Liver (tissue), 9 donors: ENCODE results near the gene NSUN3. TPM values are rescaled to one million over a fixed set of nuclear protein-coding genes. Genes with fewer than 3 reads are reported as not detected.

Source experiments
- DNase-seq: peaks from one replicate; pipeline ENCODE4 v3.0.0-alpha.2; 2017; ENCODE audit warnings: low spot score
- H3K27ac ChIP-seq, 2 donors: one replicate each; pipeline ENCODE4 v1.7.0; 2013; ENCODE audit warnings: inconsistent platforms in 2 of 2, low read length in 2 of 2, control low read depth in 1 of 2, low read depth in 1 of 2, mild to moderate bottlenecking in 1 of 2
- H3K27me3 ChIP-seq, 4 donors: one replicate each; pipeline versions ENCODE4 v1.6.1 to v1.7.0; 2013; ENCODE audit warnings: low read length in 3 of 4, inconsistent platforms in 1 of 4, mild to moderate bottlenecking in 1 of 4, moderate library complexity in 1 of 4; ENCODE audit not compliant: control insufficient read depth in 4 of 4, insufficient read depth in 4 of 4
- H3K36me3 ChIP-seq, 4 donors: one replicate each; pipeline versions ENCODE4 v1.6.1 to v1.7.0; 2013; ENCODE audit warnings: low read length in 3 of 4, mild to moderate bottlenecking in 3 of 4, low read depth in 1 of 4, moderate library complexity in 1 of 4; ENCODE audit not compliant: control insufficient read depth in 4 of 4, insufficient read depth in 3 of 4
- H3K4me1 ChIP-seq, 4 donors: one replicate each; pipeline versions ENCODE4 v1.6.1 to v1.7.0; 2013; ENCODE audit warnings: low read length in 3 of 4, mild to moderate bottlenecking in 3 of 4, moderate library complexity in 1 of 4; ENCODE audit not compliant: control insufficient read depth in 4 of 4, insufficient read depth in 4 of 4
- H3K4me3 ChIP-seq, 3 donors: one replicate each; pipeline versions ENCODE4 v1.6.1 to v1.7.0; 2013; ENCODE audit warnings: low read length in 3 of 3, control low read depth in 1 of 3, low read depth in 1 of 3, mild to moderate bottlenecking in 1 of 3
- H3K9ac ChIP-seq, 2 donors: one replicate each; pipeline ENCODE4 v1.7.0; 2013; ENCODE audit warnings: low read length in 2 of 2, mild to moderate bottlenecking in 2 of 2, moderate library complexity in 2 of 2, control low read depth in 1 of 2, low read depth in 1 of 2
- H3K9me3 ChIP-seq, 4 donors: one replicate each; pipeline versions ENCODE4 v1.6.1 to v1.7.0; 2013; ENCODE audit warnings: low read length in 3 of 4; ENCODE audit not compliant: control insufficient read depth in 4 of 4
- ATF3 ChIP-seq: IDR thresholded peaks from 2 replicates; pipeline ENCODE4 v1.6.1; 2016; ENCODE audit warnings: antibody characterized with exemption
- CTCF ChIP-seq: fragments of 150-350 bp; IDR thresholded peaks from 2 replicates; pipeline ENCODE4 v1.5.1; 2017; ENCODE audit warnings: improper control_type of control experiment, low read depth, low read length; ENCODE audit not compliant: missing input control
- EGR1 ChIP-seq, 2 donors: IDR thresholded peaks; 2 replicates each; pipeline ENCODE4 v1.6.1; 2016 to 2018; ENCODE audit warnings: antibody characterized with exemption in 2 of 2, low read depth in 2 of 2
- FOXA1 ChIP-seq: IDR thresholded peaks from 2 replicates; pipeline ENCODE4 v1.6.1; 2016; ENCODE audit warnings: antibody characterized with exemption
- FOXA2 ChIP-seq: IDR thresholded peaks from 2 replicates; pipeline ENCODE4 v1.6.1; 2016; ENCODE audit warnings: antibody characterized with exemption
- GABPA ChIP-seq, 2 donors: IDR thresholded peaks in 1 of 2; conservative IDR thresholded peaks in 1 of 2; 2 replicates each; pipeline ENCODE4 v1.6.1; 2016; ENCODE audit warnings: antibody characterized with exemption in 2 of 2, mild to moderate bottlenecking in 1 of 2, moderate library complexity in 1 of 2
- HNF4A ChIP-seq, 2 donors: conservative IDR thresholded peaks; 2 replicates each; pipeline ENCODE4 v1.6.1; 2016; ENCODE audit warnings: antibody characterized with exemption in 2 of 2, mild to moderate bottlenecking in 2 of 2
- HNF4G ChIP-seq: IDR thresholded peaks from 2 replicates; pipeline ENCODE4 v1.6.1; 2016; ENCODE audit warnings: antibody characterized with exemption
- JUND ChIP-seq, 2 donors: IDR thresholded peaks; 2 replicates each; pipeline ENCODE4 v1.6.1; 2016; ENCODE audit warnings: antibody characterized with exemption in 2 of 2
- NR2F2 ChIP-seq: IDR thresholded peaks from 2 replicates; pipeline ENCODE4 v1.6.1; 2016; ENCODE audit warnings: antibody characterized with exemption
- RAD21 ChIP-seq, 2 donors: IDR thresholded peaks; 2 replicates each; pipeline ENCODE4 v1.6.1; 2016; ENCODE audit warnings: antibody characterized with exemption in 2 of 2, mild to moderate bottlenecking in 2 of 2
- RXRA ChIP-seq, 2 donors: IDR thresholded peaks; 2 replicates each; pipeline ENCODE4 v1.6.1; 2017 to 2018; ENCODE audit warnings: antibody characterized with exemption in 2 of 2, mild to moderate bottlenecking in 1 of 2
- SP1 ChIP-seq: IDR thresholded peaks from 2 replicates; pipeline ENCODE4 v1.6.1; 2018; ENCODE audit warnings: antibody characterized with exemption, mild to moderate bottlenecking
- TAF1 ChIP-seq: conservative IDR thresholded peaks from 2 replicates; pipeline ENCODE4 v1.6.1; 2016; ENCODE audit warnings: antibody characterized with exemption, mild to moderate bottlenecking
- YY1 ChIP-seq: IDR thresholded peaks from 2 replicates; pipeline ENCODE4 v1.6.1; 2016; ENCODE audit warnings: antibody characterized with exemption, mild to moderate bottlenecking
- whole genome bisulfite sequencing: extraction: QIAGEN DNeasy Blood & Tissue Kit; methylation state at CpG from one replicate; pipeline ENCODE4 v1.1.7; 2013; 5-methylcytosine and 5-hydroxymethylcytosine counted together
- polyA plus RNA-seq, 2 donors: library from polyadenylated mRNA; stranded (reverse) in 1 of 2; unstranded in 1 of 2; fragments of 200-250 nt in 1 of 2; fragments of >200 nt in 1 of 2; fragmentation: Nextera tagmentation in 1 of 2; extraction: Ambion mirVana in 1 of 2; gene quantifications; one replicate each; pipeline versions ENCODE4 v1.2.1 to v1.2.3, GENCODE V29; 2013 to 2015
- total RNA-seq, 2 donors: library from RNA; depleted of rRNA; stranded (reverse); fragments of >200 nt; gene quantifications; one replicate each; pipeline ENCODE4 v1.2.3, GENCODE V29; 2014
- TF ChIP-seq, protein P1 (sequence below): IDR thresholded peaks from 2 replicates; pipeline ENCODE4 v1.6.1; 2016; ENCODE audit warnings: antibody characterized with exemption, mild to moderate bottlenecking
- TF ChIP-seq, protein P2 (sequence below): IDR thresholded peaks from 2 replicates; pipeline ENCODE4 v1.6.1; 2016; ENCODE audit warnings: antibody characterized with exemption
- TF ChIP-seq, protein P3 (sequence below): IDR thresholded peaks from 2 replicates; pipeline ENCODE4 v1.6.1; 2016; ENCODE audit warnings: antibody characterized with exemption
- donor health status: healthy.
- donor health status: healthy.
- donor health status: healthy.
- donor health status: healthy.
- donor health status: healthy.

The NSUN3 gene
- 10 to 100 TPM; 11.1 to 14.6 TPM for total RNA-seq
- 1 to 10 TPM; 3.8 to 5.1 TPM for polyA plus RNA-seq

- H3K27me3 ChIP-seq, result no peaks in the 10 kb centered on the region
- peak within 1 kb of the TSS; percentile 72 to 97 (median 97) for H3K4me3 ChIP-seq
- WGBS, result under 1% methylated on average over 52 of the region's 52 CpGs
- H3K27ac ChIP-seq, result peak within 1 kb of the TSS; percentile 73 to 92
- peaks cover 0 to 19% (median 13%) of the 10 kb centered on the region in 4 donors for H3K4me1 ChIP-seq
- H3K36me3 ChIP-seq, result peaks cover 3 to 10% (median 6%) of the 10 kb centered on the region in 4 donors
- peak within 1 kb of the TSS; percentile 55 to 99 for H3K9ac ChIP-seq
- DNase-seq, result peak; percentile 79
- TF ChIP-seq YY1 (peak; percentile 77), EGR1 (IDR thresholded peaks at IDR 0.05; ENCODE audit: low read depth in 2 of 2) (peak; percentile 15 to 58), SP1 (peak; percentile 54), FOXA1 (no peak), RAD21 (IDR thresholded peaks at IDR 0.05) (peak in 1 of 2 donors; percentile 40), RXRA (IDR thresholded peaks at IDR 0.05) (peak; percentile 34 to 43), HNF4A (conservative IDR thresholded peaks at IDR 0.05) (no peak), CTCF (no peak), GABPA (IDR thresholded peaks at IDR 0.05 in 1 of 2, conservative IDR thresholded peaks at IDR 0.05 in 1 of 2) (peak; percentile 54 to 91), FOXA2 (no peak), HNF4G (no peak), TAF1 (peak; percentile 94), JUND (IDR thresholded peaks at IDR 0.05) (peak in 1 of 2 donors; percentile 8), ATF3 (peak; percentile 63), NR2F2 (peak; percentile 16)
- TF ChIP-seq, protein P1, sequence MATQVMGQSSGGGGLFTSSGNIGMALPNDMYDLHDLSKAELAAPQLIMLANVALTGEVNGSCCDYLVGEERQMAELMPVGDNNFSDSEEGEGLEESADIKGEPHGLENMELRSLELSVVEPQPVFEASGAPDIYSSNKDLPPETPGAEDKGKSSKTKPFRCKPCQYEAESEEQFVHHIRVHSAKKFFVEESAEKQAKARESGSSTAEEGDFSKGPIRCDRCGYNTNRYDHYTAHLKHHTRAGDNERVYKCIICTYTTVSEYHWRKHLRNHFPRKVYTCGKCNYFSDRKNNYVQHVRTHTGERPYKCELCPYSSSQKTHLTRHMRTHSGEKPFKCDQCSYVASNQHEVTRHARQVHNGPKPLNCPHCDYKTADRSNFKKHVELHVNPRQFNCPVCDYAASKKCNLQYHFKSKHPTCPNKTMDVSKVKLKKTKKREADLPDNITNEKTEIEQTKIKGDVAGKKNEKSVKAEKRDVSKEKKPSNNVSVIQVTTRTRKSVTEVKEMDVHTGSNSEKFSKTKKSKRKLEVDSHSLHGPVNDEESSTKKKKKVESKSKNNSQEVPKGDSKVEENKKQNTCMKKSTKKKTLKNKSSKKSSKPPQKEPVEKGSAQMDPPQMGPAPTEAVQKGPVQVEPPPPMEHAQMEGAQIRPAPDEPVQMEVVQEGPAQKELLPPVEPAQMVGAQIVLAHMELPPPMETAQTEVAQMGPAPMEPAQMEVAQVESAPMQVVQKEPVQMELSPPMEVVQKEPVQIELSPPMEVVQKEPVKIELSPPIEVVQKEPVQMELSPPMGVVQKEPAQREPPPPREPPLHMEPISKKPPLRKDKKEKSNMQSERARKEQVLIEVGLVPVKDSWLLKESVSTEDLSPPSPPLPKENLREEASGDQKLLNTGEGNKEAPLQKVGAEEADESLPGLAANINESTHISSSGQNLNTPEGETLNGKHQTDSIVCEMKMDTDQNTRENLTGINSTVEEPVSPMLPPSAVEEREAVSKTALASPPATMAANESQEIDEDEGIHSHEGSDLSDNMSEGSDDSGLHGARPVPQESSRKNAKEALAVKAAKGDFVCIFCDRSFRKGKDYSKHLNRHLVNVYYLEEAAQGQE, result peak; percentile 84
- TF ChIP-seq, protein P2, sequence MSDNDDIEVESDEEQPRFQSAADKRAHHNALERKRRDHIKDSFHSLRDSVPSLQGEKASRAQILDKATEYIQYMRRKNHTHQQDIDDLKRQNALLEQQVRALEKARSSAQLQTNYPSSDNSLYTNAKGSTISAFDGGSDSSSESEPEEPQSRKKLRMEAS, result peak; percentile 88
- TF ChIP-seq, protein P3, sequence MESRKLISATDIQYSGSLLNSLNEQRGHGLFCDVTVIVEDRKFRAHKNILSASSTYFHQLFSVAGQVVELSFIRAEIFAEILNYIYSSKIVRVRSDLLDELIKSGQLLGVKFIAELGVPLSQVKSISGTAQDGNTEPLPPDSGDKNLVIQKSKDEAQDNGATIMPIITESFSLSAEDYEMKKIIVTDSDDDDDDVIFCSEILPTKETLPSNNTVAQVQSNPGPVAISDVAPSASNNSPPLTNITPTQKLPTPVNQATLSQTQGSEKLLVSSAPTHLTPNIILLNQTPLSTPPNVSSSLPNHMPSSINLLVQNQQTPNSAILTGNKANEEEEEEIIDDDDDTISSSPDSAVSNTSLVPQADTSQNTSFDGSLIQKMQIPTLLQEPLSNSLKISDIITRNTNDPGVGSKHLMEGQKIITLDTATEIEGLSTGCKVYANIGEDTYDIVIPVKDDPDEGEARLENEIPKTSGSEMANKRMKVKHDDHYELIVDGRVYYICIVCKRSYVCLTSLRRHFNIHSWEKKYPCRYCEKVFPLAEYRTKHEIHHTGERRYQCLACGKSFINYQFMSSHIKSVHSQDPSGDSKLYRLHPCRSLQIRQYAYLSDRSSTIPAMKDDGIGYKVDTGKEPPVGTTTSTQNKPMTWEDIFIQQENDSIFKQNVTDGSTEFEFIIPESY, result peak; percentile 100
- H3K9me3 ChIP-seq, result no peaks in the 10 kb centered on the region
Observed at GRCh38 chr3:94062513-94063404, at the start of gene NSUN3, which contains the start of gene DHFR2. NSUN3 (plus strand) TSS chr3:94063061; CDS start chr3:94063127, 66 bp downstream. DHFR2 (minus strand) TSS chr3:94062916; CDS start chr3:94061511, 1,405 bp downstream.
